Measurements from ENCODE around the gene NISCH. TPM values are rescaled to one million over a fixed set of nuclear protein-coding genes. Genes with fewer than 3 reads are reported as not detected.

NISCH gene
- total RNA-seq, 1 experiment from 2014 or later: 62.2 TPM

- no peak within 1 kb of the TSS for H3K4me3 Mint-ChIP-seq (ENCODE audit: unreplicated experiment)
- no peak for TF ChIP-seq CTCF (IDR thresholded peaks at IDR 0.05; ENCODE audit: insufficient read depth in 1 of 2, low read depth in 1 of 2, low read length in 1 of 2, severe bottlenecking in 1 of 2, unreplicated experiment in 1 of 2)
- DNase-seq: no peak
- H3K4me1 Mint-ChIP-seq (ENCODE audit: low read depth, unreplicated experiment): no peaks in the 10 kb centered on the region
- no peaks in the 10 kb centered on the region for H3K36me3 ChIP-seq (ENCODE audit: control insufficient read depth, insufficient read depth, low read length)
- no peaks in the 10 kb centered on the region for H3K27me3 Mint-ChIP-seq (ENCODE audit: insufficient read depth, unreplicated experiment)
- no peaks in the 10 kb centered on the region for H3K9me3 ChIP-seq
- CTCF ChIA-PET: no interaction called here
- no peaks in the 10 kb centered on the region for H3K27me3 ChIP-seq (replicated peaks; ENCODE audit: control insufficient read depth, insufficient read depth, low read length)
- no peaks in the 10 kb centered on the region for H3K9me3 Mint-ChIP-seq (ENCODE audit: unreplicated experiment)
- peak within 1 kb of the TSS; percentile 70 for H3K27ac Mint-ChIP-seq (ENCODE audit: unreplicated experiment)
- no peaks in the 10 kb centered on the region for H3K4me1 ChIP-seq
- BruUV-seq (replicated peaks): no TSS peak
- H3K36me3 Mint-ChIP-seq (ENCODE audit: insufficient read depth, unreplicated experiment): peaks cover 12% of the 10 kb centered on the region
- intact Hi-C loops (cut with micrococcal nuclease; ENCODE audit: unreplicated experiment): no loop called here
- POLR2A ChIA-PET: no interaction called here
- no peak within 1 kb of the TSS for H3K4me3 ChIP-seq (ENCODE audit: low read depth, low read length)
Measured at GRCh38 chr3:52494886-52495495, 39.6 kb downstream of the NISCH start, which contains the start of gene STAB1. TSS of gene STAB1 (plus strand) at chr3:52495338. CDS start at chr3:52495414, 76 bp downstream.

GRCh38 chr3:52495777-52496602, 40.6 kb downstream of the NISCH start:
- no peaks in the 10 kb centered on the region for H3K27me3 ChIP-seq (replicated peaks; ENCODE audit: control insufficient read depth, insufficient read depth, low read length)
- ChIA-PET POLR2A (no interaction called here), CTCF (no interaction called here)
- Mint-ChIP-seq H3K4me1 (ENCODE audit: low read depth, unreplicated experiment) (no peaks in the 10 kb centered on the region), H3K36me3 (ENCODE audit: insufficient read depth, unreplicated experiment) (peaks cover 12% of the 10 kb centered on the region), H3K27ac (ENCODE audit: unreplicated experiment) (no peak overlapping the region), H3K4me3 (ENCODE audit: unreplicated experiment) (no peak overlapping the region), H3K9me3 (ENCODE audit: unreplicated experiment) (no peaks in the 10 kb centered on the region), H3K27me3 (ENCODE audit: insufficient read depth, unreplicated experiment) (no peaks in the 10 kb centered on the region)
- no peak for TF ChIP-seq CTCF (IDR thresholded peaks at IDR 0.05; ENCODE audit: insufficient read depth in 1 of 2, low read depth in 1 of 2, low read length in 1 of 2, severe bottlenecking in 1 of 2, unreplicated experiment in 1 of 2)
- intact Hi-C loops (cut with micrococcal nuclease; ENCODE audit: unreplicated experiment): no loop called here
- no peaks in the 10 kb centered on the region for H3K36me3 ChIP-seq (ENCODE audit: control insufficient read depth, insufficient read depth, low read length)
- no TSS peak for BruUV-seq (replicated peaks)
- H3K9me3 ChIP-seq: no peaks in the 10 kb centered on the region
- no peak for DNase-seq
- no peaks in the 10 kb centered on the region for H3K4me1 ChIP-seq
- H3K4me3 ChIP-seq (ENCODE audit: low read depth, low read length): no peak overlapping the region

- Mint-ChIP-seq H3K9me3 (ENCODE audit: unreplicated experiment) (no peaks in the 10 kb centered on the region), H3K4me1 (ENCODE audit: low read depth, unreplicated experiment) (no peaks in the 10 kb centered on the region), H3K4me3 (ENCODE audit: unreplicated experiment) (no peak overlapping the region), H3K27ac (ENCODE audit: unreplicated experiment) (no peak overlapping the region), H3K27me3 (ENCODE audit: insufficient read depth, unreplicated experiment) (no peaks in the 10 kb centered on the region), H3K36me3 (ENCODE audit: insufficient read depth, unreplicated experiment) (no peaks in the 10 kb centered on the region)
- Histone ChIP-seq H3K4me3 (ENCODE audit: low read depth, low read length) (no peak overlapping the region), H3K4me1 (no peaks in the 10 kb centered on the region), H3K36me3 (ENCODE audit: control insufficient read depth, insufficient read depth, low read length) (no peaks in the 10 kb centered on the region), H3K9me3 (no peaks in the 10 kb centered on the region), H3K27me3 (replicated peaks; ENCODE audit: control insufficient read depth, insufficient read depth, low read length) (no peaks in the 10 kb centered on the region)
- TF ChIP-seq CTCF (IDR thresholded peaks at IDR 0.05; ENCODE audit: insufficient read depth in 1 of 2, low read depth in 1 of 2, low read length in 1 of 2, severe bottlenecking in 1 of 2, unreplicated experiment in 1 of 2): no peak
- intact Hi-C loops (cut with micrococcal nuclease; ENCODE audit: unreplicated experiment): no loop called here
- CTCF ChIA-PET: no interaction called here
- DNase-seq: no peak
- POLR2A ChIA-PET: no interaction called here
- no TSS peak for BruUV-seq (replicated peaks)
Measured at GRCh38 chr3:52498137-52499054, 43.0 kb downstream of the NISCH start.
